ENCODE results near the gene PLPPR1.

DNA sequence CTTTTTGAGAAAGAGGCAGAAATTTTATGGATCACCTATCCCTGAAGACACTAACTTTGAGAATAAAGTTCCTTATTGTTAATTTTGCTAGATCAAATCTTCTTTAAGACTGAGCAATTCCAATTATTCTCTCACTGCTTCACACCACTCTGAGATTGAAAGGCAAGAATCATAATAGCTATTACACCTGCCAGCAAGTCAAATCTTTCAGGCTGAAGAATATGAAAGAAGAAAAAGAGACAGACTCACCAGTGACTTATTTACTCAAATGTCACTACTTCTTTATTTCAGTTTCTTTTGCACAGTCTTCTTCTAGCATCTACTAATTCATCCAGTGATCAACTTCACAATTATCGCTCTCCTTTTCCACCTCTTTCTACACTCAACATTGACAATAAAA, 35.9 kb upstream of the PLPPR1 start:
- TF ChIP-seq, protein P1, sequence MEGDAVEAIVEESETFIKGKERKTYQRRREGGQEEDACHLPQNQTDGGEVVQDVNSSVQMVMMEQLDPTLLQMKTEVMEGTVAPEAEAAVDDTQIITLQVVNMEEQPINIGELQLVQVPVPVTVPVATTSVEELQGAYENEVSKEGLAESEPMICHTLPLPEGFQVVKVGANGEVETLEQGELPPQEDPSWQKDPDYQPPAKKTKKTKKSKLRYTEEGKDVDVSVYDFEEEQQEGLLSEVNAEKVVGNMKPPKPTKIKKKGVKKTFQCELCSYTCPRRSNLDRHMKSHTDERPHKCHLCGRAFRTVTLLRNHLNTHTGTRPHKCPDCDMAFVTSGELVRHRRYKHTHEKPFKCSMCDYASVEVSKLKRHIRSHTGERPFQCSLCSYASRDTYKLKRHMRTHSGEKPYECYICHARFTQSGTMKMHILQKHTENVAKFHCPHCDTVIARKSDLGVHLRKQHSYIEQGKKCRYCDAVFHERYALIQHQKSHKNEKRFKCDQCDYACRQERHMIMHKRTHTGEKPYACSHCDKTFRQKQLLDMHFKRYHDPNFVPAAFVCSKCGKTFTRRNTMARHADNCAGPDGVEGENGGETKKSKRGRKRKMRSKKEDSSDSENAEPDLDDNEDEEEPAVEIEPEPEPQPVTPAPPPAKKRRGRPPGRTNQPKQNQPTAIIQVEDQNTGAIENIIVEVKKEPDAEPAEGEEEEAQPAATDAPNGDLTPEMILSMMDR (conservative IDR thresholded peaks at IDR 0.05; ENCODE audit: low read depth, low read length): no peak
- TF ChIP-seq EZH2 (IDR thresholded peaks at IDR 0.05; ENCODE audit: borderline replicate concordance, low read depth, low read length, poor library complexity, severe bottlenecking): no peak
